GM18868 (cell line): Measurements from ENCODE around the gene AOPEP.
"Not testable (repeated sequence)": the region's sequence is repeated elsewhere in the genome, so short reads cannot be mapped to it uniquely, and the experiment has no call there.

ENCODE experiments used
- ATAC-seq: cut with Tn5 transposase; IDR thresholded peaks from one replicate; pipeline ENCODE4 v1.9.1; 2021; ENCODE audit warnings: mild to moderate bottlenecking, moderate library complexity; ENCODE audit not compliant: unreplicated experiment

Gene AOPEP

DNA sequence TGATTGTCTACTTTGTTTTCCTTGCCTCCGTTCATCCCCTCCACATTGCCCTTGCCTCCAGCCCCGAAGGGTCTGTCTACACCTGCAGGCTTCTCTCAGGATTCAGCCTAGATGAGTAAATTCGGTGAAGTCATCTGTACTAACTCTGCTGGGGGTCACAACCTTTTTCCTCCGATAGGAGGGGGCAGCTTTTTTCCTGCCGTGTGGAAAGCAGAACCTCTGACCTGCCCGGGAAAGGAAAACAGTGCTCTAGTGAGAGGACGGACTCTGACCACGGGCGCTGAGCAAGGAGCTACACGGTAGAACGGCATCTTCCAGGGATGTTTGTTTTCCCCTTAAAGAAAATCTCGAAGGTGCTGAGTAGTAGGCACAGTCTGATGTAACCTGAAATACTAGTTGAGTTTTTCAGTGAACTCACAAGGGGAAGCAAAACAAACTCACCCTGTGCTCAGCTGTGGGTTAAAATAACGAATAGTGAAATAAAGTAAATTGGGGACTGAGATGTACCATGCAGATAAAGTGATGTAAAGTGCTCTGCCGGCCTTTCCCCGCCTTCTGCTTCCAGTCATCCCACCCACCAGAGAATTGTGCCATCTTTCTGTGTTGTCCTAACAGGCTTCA is 281.8 kb downstream of the AOPEP start:
- no peak for ATAC-seq

DNA sequence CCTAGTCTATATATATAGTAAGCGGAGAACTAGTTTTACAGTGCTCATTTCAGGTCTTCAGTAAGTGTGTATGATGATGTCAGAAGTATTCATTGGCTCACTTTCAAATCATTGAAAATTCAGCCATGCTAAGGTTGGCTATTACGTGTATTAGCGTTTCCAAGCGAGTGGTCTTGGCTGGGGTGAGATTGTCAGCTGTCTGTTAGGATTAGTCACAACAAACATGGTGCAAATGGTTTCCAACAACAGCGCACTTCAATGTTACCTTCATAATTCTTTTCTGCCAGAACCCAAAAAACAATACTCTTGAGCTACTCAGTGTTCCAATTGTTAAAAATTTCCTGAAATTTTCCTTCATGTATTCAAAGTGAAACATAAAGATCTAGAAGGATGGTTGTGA is 283.0 kb downstream of the AOPEP start:
- ATAC-seq: no peak

DNA sequence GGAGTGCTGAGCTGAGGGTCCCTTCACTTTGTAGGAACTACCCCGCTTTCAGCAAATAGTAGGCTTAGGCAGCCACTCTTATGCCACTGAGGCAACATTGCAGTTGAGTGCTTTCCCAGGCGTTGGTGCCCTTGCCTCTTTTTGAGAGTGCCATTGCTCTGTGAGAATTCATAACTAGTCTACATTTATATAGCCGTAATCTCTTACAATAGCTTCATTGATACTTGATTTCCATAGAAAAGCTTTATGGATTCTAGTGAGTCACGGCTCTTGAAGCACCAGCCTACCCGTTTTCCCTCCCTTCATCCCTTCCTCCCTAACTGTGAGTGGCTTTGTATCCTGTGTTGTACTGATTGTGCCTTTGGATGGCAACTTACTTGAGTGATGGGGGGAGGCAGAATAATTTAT is 283.9 kb downstream of the AOPEP start:
- ATAC-seq: no peak

DNA sequence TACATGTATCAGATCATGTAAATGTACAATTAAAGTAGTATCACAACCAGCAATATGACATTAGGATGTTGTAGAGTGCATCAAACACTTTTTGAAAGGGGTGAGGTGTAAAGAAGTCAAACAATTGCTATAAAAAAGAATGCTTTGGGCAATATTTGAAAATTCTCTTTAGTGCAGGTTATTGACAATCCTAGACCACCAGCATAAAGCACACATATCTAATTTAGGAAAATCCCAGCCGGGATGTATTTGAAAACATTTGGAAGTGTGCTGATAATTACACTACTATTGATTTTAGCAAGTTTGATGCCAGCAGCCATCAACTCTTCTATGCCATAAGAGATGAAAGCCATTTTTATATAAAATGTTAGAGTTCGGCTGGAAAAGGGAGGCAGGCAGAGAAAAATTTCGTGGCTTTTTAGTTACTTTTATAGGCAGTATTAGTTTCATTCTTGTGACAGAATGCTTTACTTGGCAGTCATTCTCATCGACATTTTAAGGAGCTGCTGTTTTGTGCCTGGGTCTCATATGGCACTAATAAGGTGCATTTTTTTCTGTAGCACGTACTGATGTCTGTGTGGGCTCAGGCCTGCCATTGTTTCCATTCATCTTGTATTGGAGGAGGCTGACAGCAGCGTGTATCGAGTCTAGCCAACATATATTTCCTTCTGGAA is 285.7 kb downstream of the AOPEP start:
- ATAC-seq: no peak

DNA sequence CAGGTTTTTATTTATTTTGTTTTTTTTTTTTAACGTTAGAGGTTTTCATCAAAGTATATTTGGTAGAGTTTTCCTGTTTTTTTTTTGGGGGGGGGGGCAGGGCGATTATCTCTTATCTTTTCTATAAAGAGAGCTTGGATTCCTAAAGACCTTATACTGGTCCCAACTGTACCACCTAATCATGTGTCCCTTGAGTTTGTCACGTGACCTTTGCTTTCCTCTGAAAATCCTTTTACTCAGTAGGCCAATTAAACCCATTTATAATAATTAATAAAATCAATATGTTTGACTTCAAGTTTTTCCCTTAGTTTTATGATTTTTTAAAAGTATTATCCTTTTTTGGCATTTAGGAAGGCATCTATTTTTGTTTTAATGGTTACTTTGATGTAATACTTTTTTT is 286.4 kb downstream of the AOPEP start:
- ATAC-seq: no peak

DNA sequence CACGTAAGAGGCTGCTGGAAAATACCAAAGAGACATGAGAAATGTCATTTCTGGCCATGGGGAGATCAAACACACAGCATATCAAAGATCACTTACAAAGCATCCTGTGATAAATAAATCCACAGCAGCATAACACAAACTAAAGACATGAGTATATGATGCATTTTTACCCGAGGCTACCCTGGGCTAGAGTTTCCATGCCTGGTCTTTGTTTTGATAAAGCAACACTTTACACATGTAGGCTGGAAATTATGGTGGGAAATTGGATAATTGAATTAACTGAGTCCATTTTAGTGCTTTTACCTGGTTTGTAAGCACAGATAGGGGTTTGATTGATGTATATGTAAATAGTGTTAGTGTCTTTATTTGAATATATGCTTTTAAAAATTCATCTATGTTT is 288.4 kb downstream of the AOPEP start:
- ATAC-seq: no peak

DNA sequence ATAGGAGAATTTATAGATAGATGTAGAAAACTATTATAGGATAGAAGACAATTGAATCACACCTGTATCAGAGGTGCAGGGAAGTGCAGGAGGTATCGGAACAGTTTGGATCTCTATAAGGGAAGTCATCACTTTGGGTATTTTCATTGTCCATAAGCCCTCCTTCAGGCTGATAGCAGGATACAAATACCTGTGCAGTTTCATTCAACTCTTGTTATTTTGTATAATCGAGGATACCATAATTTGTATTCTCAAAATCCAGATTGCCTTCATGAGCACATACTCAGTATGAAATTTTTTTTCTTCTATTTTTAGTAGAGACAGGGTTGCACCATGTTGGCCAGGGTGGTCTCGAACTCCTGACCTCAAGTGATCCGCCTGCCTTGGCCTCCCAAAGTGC is 289.1 kb downstream of the AOPEP start:
- ATAC-seq: no peak

DNA sequence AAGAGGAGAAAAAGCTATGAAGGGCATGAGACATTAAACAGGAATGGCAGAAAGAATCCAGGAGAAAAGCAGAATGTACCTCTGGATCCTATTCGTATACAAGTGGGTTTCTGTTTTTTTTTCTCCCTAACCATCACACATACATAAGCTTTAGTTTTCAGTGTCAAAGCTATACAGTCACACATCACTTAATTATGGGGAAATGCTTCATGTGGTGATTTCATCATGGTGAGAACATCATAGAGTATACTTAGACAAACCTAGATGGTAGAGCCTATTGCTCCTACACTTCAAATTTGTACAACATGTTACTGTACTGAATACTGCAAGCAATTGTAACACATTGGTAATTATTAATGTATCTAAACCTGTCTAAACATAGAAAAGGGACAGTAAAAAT is 290.6 kb downstream of the AOPEP start:
- no peak for ATAC-seq

DNA sequence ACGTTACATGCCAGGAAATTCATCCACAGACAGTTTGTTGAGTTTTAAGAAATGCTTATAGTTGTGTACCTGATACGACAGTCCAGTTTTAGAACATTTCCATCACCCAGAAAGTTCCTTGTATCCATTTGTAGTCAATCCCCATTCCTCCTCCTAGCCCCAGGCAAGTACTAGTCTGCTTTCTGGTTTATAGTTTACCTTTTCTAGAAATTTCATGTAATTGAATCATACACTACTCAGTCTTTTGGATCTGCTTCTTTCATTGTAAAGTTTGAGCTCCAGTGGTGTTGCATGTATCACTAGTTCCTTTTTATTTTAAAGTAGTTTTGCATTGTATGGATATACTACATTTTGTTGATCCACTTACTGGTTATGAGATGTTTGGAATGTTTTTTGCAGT is 291.2 kb downstream of the AOPEP start:
- ATAC-seq: no peak

DNA sequence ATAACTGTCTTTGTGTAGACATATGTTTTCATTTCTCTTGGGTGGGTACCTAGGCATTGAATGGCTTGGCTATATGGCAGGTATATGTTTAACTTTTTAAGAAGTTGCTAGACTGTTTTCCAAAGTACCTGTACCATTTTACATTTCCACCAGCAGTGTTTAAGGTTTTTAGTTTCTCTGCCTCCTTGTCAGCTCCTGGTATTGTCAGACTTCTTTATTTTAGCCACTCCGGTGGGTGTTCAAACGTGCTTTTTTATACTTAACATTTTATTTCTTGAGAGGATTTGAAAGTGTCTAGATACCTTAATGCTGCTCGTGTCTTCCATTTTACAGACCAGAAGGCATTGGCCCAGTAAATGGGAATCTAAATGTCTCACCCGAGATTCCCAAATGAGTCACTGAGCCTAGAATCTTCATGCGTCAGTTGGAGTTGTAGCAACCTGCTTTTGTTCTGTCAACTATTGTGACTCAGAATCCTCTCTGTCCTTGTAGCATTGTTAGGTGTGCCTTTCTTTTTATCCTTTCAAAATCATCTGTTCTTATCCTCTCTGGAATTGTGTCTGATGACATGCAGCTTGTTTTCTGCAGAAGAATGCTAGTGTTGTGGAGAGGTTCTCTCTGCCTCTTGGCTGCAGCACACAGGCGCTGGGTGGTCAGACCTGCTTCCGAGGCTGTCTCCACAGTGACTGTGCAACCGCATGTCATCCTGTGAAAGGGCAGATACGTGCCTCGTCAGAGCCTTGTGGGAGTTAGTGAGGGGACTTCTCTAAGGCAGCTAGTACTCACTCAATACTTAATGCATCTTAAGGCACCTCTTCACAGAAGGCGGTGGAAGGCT is 291.8 kb downstream of the AOPEP start:
- peak; percentile 91 for ATAC-seq

DNA sequence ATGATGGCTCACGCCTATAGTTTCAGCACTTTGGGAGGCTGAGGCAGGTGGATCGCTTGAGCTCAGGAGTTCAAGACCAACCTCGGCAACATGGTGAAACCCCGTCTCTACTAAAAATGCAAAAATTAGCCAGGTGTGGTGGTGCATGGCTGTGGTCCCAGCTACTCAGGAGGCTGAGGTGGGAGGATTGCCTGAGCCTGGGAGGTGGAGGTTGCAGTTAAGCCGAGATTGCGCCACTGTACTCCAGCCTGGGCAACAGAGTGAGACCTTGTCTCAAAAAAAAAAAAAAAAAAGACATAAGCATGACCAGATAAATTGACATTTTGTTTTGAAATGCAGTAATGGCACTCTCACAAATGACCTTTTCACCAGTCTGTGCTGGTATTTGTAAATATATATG is 294.1 kb downstream of the AOPEP start:
- not testable (repeated sequence) for ATAC-seq

DNA sequence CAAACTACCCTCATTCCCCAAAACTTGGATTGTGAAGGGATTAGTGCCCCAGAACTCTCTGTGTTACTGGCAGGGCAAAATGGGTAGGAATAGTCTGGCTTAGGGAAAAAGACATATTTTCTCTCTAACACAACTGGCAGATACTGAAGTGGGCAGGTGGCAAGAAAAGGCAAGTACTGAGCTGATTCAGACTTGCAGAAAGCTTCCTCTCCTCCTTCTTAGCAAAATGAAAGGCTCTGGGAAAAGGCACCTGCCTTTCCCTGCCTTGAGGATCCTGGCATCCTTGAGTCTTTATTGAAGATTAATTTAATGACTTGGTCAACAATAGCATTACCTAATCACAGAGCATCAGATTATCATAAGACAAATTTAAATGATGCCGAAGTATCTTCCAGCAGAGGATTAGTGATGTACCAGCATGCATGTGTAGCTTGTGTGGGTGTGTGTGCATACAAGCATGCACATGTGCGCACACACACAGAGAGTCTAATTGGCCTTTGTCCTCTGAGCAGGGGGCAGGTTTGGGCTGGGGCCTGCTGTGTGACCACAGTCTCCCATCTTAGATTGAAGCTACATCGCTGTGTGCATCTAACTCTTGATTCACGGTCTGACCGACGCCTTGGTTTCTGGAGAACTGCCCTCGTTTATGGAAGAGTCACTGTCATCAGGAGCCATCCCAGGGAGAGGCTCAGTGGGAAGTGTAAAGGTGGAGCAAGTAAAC is 294.8 kb downstream of the AOPEP start:
- no peak for ATAC-seq

DNA sequence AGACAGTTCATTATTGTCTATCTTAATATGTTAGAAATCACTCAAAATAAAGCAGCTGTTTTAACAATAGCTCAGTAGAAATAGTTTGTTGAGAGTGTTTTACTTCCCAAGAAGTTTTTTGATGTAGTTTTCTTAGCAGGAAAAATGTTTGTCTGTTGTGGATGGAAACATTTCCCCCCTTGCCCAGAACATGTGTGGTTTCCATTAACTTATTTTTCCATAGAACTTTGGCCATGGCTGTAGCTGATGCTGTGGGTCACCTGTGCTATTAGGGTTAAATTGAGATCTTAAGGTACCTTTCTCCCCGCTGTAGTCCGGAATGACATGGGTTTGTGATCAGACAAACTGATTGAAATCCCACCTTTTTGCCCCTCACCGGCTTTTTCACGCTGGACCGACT is 296.2 kb downstream of the AOPEP start:
- ATAC-seq: no peak

DNA sequence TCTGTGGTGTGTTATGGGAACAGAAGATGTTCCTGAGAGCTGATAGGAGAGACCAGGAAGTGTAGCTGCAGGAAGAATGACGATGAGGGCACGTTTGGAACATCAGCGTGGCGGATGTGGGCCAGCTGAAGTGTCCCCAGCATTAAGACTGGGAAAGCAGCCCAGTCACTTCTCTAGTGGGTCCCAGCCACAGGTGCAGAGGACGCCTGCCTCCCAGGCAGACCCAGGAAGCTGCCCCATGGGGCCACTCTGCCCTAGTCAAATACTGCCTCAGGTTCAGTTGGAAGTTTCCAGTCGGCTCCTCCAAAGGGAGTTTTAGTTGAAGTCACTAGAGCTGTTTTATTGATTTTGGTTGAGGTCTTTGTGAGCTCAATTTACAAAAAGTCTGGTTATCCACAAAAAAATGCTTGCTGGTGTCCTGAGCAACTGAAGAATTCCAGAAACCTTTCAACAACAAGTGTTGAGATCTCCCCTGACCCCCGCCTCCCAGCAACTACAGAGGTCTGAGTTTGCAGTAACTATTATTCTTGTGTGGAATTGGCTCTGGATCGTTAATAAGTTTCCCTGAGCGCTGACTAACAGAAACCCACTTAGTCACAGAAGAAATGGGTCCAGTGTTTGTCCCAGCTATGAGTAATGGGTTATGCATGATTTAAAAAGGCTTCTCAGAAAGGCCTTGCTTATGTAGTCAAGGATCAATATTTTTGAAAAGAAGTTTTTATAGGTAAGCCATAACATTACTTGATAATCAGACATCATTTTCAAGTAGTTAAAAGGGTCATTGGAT is 296.9 kb downstream of the AOPEP start:
- no peak for ATAC-seq

DNA sequence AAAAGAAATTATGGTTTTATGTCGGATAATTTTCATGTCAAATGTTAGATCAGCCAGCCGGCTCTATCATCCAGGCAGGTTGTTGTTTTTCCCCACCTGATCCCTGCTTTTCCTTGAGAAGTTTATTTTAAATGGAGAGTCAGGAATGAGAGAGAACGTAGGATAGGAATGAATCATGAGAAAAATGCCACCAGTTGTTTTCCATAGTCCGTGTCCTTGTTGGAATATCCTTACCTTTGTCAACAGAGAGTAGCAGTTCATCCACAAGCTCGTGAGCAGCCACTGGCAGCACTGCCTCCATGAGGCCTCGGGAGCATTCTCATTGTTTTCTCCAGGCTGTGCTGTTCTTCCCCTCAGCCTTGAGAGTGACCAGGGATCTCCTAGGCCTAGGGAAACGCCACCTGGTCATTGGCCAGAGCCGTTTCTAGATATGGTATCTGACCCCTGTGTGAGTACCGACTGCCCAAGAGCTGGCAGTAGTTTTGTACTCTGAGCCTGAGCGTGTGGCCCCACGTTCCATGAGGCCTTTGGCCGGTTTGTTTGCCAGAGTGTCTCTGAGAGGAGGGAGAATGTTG is 297.7 kb downstream of the AOPEP start:
- no peak for ATAC-seq

DNA sequence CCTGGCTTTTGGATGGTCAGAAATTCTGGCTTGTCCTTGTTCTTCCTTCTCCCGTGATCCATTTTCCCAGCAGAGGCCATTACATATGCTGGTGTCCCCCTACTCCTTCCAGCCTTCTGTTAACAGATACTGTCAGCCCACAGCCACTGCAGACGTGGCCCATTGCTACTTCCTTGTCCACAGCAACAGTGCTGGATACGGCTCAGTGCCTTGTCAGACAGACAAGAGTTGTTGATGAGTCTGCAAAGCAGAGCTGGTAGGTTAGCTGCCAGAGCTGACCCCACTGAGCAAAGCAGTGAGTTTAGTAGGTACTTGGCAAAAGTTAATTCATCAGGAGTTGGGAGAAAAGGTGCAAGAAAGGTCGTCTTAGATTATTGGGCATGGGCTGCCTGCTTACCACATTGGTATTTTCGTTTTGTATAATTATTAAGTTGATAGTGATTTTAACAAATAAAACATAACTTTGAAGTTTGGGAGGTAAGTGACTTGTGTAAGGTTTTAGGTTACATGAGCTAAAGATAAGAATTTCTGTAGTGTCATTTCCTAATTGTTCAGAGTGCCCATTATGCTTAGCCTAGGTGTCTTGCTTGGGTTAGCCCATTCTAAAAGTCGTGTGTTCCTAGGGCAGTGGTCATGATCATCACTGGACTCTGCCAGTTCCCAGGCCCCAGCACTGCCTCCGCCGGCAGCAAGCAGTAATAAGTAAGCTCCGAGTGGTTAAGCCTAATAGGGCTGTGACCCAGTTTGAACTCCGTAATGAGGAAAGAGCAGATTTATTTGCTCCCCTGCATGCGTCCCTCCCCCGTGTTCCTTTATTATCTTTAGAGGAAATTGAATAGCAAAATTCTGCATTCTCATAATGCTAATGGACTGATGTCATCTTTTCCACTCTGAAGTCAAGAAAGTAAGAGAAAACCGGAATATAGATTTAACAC is 299.0 kb downstream of the AOPEP start:
- ATAC-seq: no peak

DNA sequence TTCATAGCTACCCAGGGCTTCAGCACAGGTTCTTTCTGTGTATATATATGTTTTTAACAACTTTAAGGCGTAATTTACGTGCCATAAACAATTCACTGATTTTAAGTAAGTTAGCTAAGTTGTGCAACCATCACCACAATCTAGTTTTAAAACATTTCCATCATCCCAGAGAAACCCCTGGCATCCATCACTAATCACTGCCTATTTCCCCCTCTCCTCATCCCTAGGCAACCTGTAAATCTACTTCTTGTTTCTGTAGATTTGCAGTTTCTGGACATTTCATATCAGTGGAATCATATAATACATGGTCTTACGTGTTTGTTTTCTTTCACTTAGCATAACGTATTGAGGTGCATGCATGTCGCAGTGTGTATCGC is 299.6 kb downstream of the AOPEP start:
- no peak for ATAC-seq

DNA sequence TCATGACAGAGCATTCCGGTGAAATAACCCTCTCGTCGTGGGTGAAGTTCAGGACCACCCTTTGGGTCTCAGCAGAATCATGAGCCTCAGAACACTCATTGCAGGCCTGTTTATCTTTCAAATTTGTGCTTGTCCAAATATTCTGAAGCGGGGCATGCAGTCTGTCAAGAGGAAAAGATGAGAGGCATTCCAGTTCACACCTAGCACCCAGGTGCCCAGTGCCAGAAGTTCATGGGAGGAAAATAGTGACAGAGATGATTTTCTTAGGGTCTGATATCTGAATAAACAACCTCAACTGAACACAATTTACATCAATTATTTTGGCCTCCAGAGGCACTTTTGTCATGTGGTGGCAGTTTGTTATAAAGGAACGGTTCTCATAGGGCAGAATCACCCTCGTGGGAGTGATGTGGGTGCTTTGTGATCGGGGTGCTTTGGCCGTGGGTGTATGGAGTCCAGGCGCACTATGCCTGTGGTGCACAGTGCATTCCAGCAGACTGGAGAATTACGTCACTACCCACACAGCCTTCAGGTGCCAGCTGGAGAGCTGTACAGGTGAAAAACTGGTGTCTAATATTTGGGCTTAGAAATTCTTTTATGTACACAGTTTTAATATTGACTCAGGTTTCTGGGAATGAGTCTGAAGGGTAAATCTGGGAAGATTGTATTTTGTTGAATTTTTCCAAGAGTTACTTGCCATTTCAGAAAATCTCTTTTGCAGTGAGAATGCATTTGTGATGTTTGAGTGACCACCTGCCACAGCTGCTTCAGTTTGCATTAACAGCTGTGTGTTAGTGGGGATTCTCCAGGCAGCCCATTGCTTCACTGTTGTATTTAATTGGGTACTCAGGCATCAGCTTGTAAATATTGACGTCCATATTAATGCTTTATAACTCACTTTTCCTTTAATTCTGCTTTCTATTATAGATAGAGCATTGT is 301.7 kb downstream of the AOPEP start:
- no peak for ATAC-seq
